OCI-LY7 (cell line): ENCODE results near the gene RGS10. TPM values are rescaled to one million over a fixed set of nuclear protein-coding genes. Genes with fewer than 3 reads are reported as not detected.

Experiments used
- BruUV-seq: library from RNA; stranded (reverse); fragments of 400-500 nt; replicated peaks from 2 replicates; lab custom pipeline; 2021; lab: Mats Ljungman, UMichigan
- CTCF ChIA-PET: fragments of 300-600 bp; sonication (Branson Sonifier 250); formaldehyde crosslinking; loops from one replicate; lab custom pipeline; 2022; ENCODE audit warnings: antibody characterized with exemption; ENCODE audit not compliant: unreplicated experiment; lab: Charles Lee
- POLR2A ChIA-PET: fragments of 300-600 bp; sonication (Branson Sonifier 250); formaldehyde crosslinking; loops from one replicate; lab custom pipeline; 2022; ENCODE audit warnings: antibody characterized with exemption; lab: Charles Lee
- DNase-seq: peaks from one replicate; pipeline ENCODE4 v3.0.0-alpha.2; 2015; ENCODE audit warnings: low spot score
- H2AFZ ChIP-seq: fragments of 200-600 bp; sonication (generic), shearing (Covaris generic); 2 replicates; pipeline ENCODE4 v1.6.1; 2014; ENCODE audit warnings: mild to moderate bottlenecking, antibody characterized with exemption, low read length, moderate library complexity
- H3K27ac ChIP-seq: fragments of 200-600 bp; sonication (generic); 2 replicates; pipeline ENCODE4 v1.5.1; 2014; ENCODE audit warnings: mixed run types, low read depth, mild to moderate bottlenecking, moderate library complexity, low read length, inconsistent platforms; ENCODE audit not compliant: poor library complexity, severe bottlenecking
- H3K36me3 ChIP-seq: fragments of 200-600 bp; sonication (generic); 2 replicates; pipeline ENCODE4 v1.6.1; 2014; ENCODE audit warnings: mild to moderate bottlenecking, antibody characterized with exemption, low read length, moderate library complexity, mixed read lengths; ENCODE audit not compliant: insufficient read depth
- H3K4me1 ChIP-seq: fragments of 200-600 bp; sonication (generic); 2 replicates; pipeline ENCODE4 v1.5.1; 2014; ENCODE audit warnings: mild to moderate bottlenecking, low read length; ENCODE audit not compliant: insufficient read depth, poor library complexity, severe bottlenecking
- H3K4me2 ChIP-seq: fragments of 200-600 bp; sonication (generic); 2 replicates; pipeline ENCODE4 v1.6.1; 2014; ENCODE audit warnings: mild to moderate bottlenecking, low read length
- H3K4me3 ChIP-seq: fragments of 200-600 bp; sonication (generic); 2 replicates; pipeline ENCODE4 v1.5.1; 2014; ENCODE audit warnings: mild to moderate bottlenecking, low read depth, low read length; ENCODE audit not compliant: poor library complexity, severe bottlenecking
- H3K79me2 ChIP-seq: fragments of 200-600 bp; sonication (generic); 2 replicates; pipeline ENCODE4 v1.6.1; 2016; ENCODE audit warnings: low read depth, mild to moderate bottlenecking, low read length, moderate library complexity, mixed read lengths; ENCODE audit not compliant: insufficient read depth
- H3K9me2 ChIP-seq: fragments of 200-600 bp; sonication (generic); 2 replicates; pipeline ENCODE4 v1.6.1; 2016; ENCODE audit warnings: mild to moderate bottlenecking, low read length, mixed read lengths; ENCODE audit not compliant: insufficient read depth
- H3K9me3 ChIP-seq: fragments of 200-600 bp; sonication (generic); 2 replicates; pipeline ENCODE4 v1.6.1; 2014; ENCODE audit warnings: mild to moderate bottlenecking, mixed run types, low read length, mixed read lengths
- H4K20me1 ChIP-seq: fragments of 200-600 bp; sonication (generic); 2 replicates; pipeline ENCODE4 v1.6.1; 2014; ENCODE audit warnings: mild to moderate bottlenecking, antibody characterized with exemption, low read length, moderate library complexity, mixed read lengths; ENCODE audit not compliant: insufficient read depth
- CTCF ChIP-seq: fragments of 200-600 bp; sonication (generic); conservative IDR thresholded peaks from 2 replicates; pipeline ENCODE4 v1.5.1; 2014; ENCODE audit warnings: mild to moderate bottlenecking, antibody characterized with exemption, low read length, moderate library complexity, mixed read lengths
- EZH2phosphoT487 ChIP-seq: fragments of 200-600 bp; sonication (generic); IDR thresholded peaks from 2 replicates; pipeline ENCODE4 v1.6.1; 2018; ENCODE audit warnings: low read depth, borderline replicate concordance, mild to moderate bottlenecking, mixed run types, antibody characterized with exemption, low read length, moderate library complexity, mixed read lengths
- intact Hi-C: fragments of 100-400 bp; cut with micrococcal nuclease; formaldehyde crosslinking; loops from one replicate; pipeline ENCODE4 v1.10.0; 2022; ENCODE audit not compliant: unreplicated experiment
- total RNA-seq, 2 experiments: library from RNA; depleted of rRNA in 1 of 2; stranded (reverse); fragments of >200 nt in 1 of 2; shearing (Covaris generic) in 1 of 2; gene quantifications; 2 replicates each; pipeline ENCODE4 v1.2.3, GENCODE V29; 2014 to 2022

RGS10 gene
- total RNA-seq, 2 experiments from 2014 or later = 22.5 to 45.2 TPM

GRCh38 chr10:119478811-119479341 lies 63.6 kb downstream of the RGS10 start:
- intact Hi-C loops = loop anchor here (1.0 kb wide), 1 partner anchor 272 kb away; the partner anchor contains the start of gene GRK5
- no peaks in the 10 kb centered on the region for H3K79me2 ChIP-seq
- H3K4me1 ChIP-seq = peaks cover 32% of the 10 kb centered on the region
- H3K4me2 ChIP-seq = peak overlapping the region; percentile 72
- BruUV-seq = no TSS peak
- peak overlapping the region; percentile 59 for H3K4me3 ChIP-seq
- H3K9me3 ChIP-seq = no peaks in the 10 kb centered on the region
- peak overlapping the region; percentile 93 for H2AFZ ChIP-seq
- peak overlapping the region; percentile 77 for H3K27ac ChIP-seq
- POLR2A ChIA-PET = interaction anchor here (0.6 to 2.7 kb wide), 15 partner anchors 10 to 310 kb away, joined by 3 to 31 read pairs (median 3); partner anchors contain the start of gene TIAL1
- no peaks in the 10 kb centered on the region for H3K9me2 ChIP-seq
- no peaks in the 10 kb centered on the region for H4K20me1 ChIP-seq
- TF ChIP-seq CTCF (no peak), EZH2phosphoT487 (no peak)
- CTCF ChIA-PET = interaction anchor here (0.6 to 1.7 kb wide), 4 partner anchors 10 to 271 kb away, joined by 3 to 7 read pairs (median 4); no protein-coding TSS in a partner anchor
- H3K36me3 ChIP-seq = no peaks in the 10 kb centered on the region
- peak; percentile 45 for DNase-seq

- Histone ChIP-seq H3K4me2 (peak overlapping the region; percentile 72), H3K4me3 (peak overlapping the region; percentile 59), H3K27ac (peak overlapping the region; percentile 77), H3K9me2 (no peaks in the 10 kb centered on the region), H2AFZ (peak overlapping the region; percentile 93), H3K9me3 (no peaks in the 10 kb centered on the region), H3K4me1 (peaks cover 32% of the 10 kb centered on the region), H3K36me3 (no peaks in the 10 kb centered on the region), H4K20me1 (no peaks in the 10 kb centered on the region), H3K79me2 (no peaks in the 10 kb centered on the region)
- BruUV-seq = TSS peak; percentile 84
- CTCF ChIA-PET = interaction anchor here (0.6 to 1.7 kb wide), 5 partner anchors 11 to 272 kb away, joined by 3 to 5 read pairs (median 3); partner anchors contain the start of gene GRK5
- intact Hi-C loops = loop anchor here (1.0 kb wide), 1 partner anchor 271 kb away; the partner anchor contains the start of gene GRK5
- POLR2A ChIA-PET = interaction anchor here (0.5 to 2.7 kb wide), 17 partner anchors 10 to 310 kb away, joined by 3 to 31 read pairs (median 4); partner anchors contain the start of gene TIAL1
- TF ChIP-seq CTCF = no peak
- TF ChIP-seq EZH2phosphoT487 = no peak
- peak; percentile 90 for DNase-seq
These were observed 64.3 kb downstream of the RGS10 start for GRCh38 chr10:119478111-119478802.
